Measurements from ENCODE around the gene TXLNB.
"Not testable (repeated sequence)": the region's sequence is repeated elsewhere in the genome, so short reads cannot be mapped to it uniquely, and the experiment has no call there.

TXLNB gene

GRCh38 chr6:139235661-139236060, 56.1 kb downstream of the TXLNB start:
- no peak for DNase-seq (ENCODE audit: low spot score)

GRCh38 chr6:139234193-139234592, 57.6 kb downstream of the TXLNB start:
- not testable (repeated sequence) for DNase-seq (ENCODE audit: low spot score)

GRCh38 chr6:139231206-139231605, 60.6 kb downstream of the TXLNB start:
- DNase-seq (ENCODE audit: low spot score): no peak

GRCh38 chr6:139230391-139230840, 61.4 kb downstream of the TXLNB start:
- peak; percentile 5 for DNase-seq (ENCODE audit: low spot score)

GRCh38 chr6:139228387-139228786, 63.4 kb downstream of the TXLNB start:
- DNase-seq (ENCODE audit: low spot score): not testable (repeated sequence)

- DNase-seq (ENCODE audit: low spot score): no peak
These were observed 72.1 kb downstream of the TXLNB start for GRCh38 chr6:139219746-139220145.

GRCh38 chr6:139219271-139219729, 72.5 kb downstream of the TXLNB start:
- peak; percentile 83 for DNase-seq (ENCODE audit: low spot score)

- DNase-seq (ENCODE audit: low spot score): not testable (repeated sequence)
These were observed 79.3 kb downstream of the TXLNB start for GRCh38 chr6:139212460-139212859.

GRCh38 chr6:139210766-139211165, 81.0 kb downstream of the TXLNB start:
- not testable (repeated sequence) for DNase-seq (ENCODE audit: low spot score)

GRCh38 chr6:139205843-139206242, 86.0 kb downstream of the TXLNB start:
- DNase-seq (ENCODE audit: low spot score): no peak

GRCh38 chr6:139204978-139205377, 86.8 kb downstream of the TXLNB start:
- no peak for DNase-seq (ENCODE audit: low spot score)

- DNase-seq (ENCODE audit: low spot score): no peak
These were observed 90.4 kb downstream of the TXLNB start for GRCh38 chr6:139201378-139201777.

- DNase-seq (ENCODE audit: low spot score): no peak
These were observed 93.1 kb downstream of the TXLNB start for GRCh38 chr6:139198529-139199288.

- no peak for DNase-seq (ENCODE audit: low spot score)
These were observed 97.1 kb downstream of the TXLNB start for GRCh38 chr6:139194740-139195139.

Data from SW480 (cell line).